NCI-H2107 treated with DMSO at 0.1 percent for 48 hours (cell line): Measurements from ENCODE around the gene FAM83C.

Experiments used
- DNase-seq: peaks from one replicate; lab custom pipeline; 2025; ENCODE audit not compliant: unreplicated experiment; lab: John Stamatoyannopoulos, UW

The FAM83C gene

DNA sequence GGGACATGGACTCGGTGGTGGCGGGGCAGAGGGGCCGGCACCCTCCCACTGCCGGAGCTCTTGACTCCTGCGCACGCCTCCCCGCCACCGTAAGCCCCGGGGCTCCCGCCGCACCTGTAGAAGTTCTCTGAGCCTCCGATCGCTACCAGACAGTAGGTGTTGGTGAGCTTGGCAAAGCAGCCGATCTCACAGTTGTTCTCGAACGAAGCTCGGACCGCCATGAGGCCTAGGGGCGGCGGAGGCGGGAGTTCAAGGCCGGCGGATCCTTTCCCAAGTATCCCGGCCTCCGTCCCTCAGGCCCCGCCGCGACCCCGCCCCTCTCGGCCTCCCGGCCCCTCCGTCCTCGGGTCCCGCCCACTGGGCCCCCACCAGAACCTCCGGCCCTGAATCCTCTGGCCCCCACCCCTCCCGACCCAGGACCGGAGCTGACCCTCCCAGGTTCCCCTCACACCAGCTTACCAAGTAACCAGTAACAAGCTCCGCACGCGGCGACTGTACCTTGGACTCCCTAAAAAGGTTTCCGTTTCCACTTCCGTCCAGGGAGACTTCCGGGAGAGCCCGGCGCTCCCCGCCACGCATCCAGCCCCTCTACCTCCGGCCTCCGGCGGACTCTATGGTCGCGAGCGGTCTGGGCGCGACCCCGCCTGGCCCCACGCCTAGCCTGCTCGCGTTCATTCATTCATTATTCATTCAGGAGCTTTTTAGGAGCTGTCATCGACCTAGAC lies 7.8 kb downstream of the FAM83C start, which contains the start of gene EIF6:
TSS of gene EIF6 (minus strand) at position 506 of the 725 bp plus-strand sequence. CDS start at position 221, 285 bp downstream.
- peak; percentile 36 for DNase-seq

DNA sequence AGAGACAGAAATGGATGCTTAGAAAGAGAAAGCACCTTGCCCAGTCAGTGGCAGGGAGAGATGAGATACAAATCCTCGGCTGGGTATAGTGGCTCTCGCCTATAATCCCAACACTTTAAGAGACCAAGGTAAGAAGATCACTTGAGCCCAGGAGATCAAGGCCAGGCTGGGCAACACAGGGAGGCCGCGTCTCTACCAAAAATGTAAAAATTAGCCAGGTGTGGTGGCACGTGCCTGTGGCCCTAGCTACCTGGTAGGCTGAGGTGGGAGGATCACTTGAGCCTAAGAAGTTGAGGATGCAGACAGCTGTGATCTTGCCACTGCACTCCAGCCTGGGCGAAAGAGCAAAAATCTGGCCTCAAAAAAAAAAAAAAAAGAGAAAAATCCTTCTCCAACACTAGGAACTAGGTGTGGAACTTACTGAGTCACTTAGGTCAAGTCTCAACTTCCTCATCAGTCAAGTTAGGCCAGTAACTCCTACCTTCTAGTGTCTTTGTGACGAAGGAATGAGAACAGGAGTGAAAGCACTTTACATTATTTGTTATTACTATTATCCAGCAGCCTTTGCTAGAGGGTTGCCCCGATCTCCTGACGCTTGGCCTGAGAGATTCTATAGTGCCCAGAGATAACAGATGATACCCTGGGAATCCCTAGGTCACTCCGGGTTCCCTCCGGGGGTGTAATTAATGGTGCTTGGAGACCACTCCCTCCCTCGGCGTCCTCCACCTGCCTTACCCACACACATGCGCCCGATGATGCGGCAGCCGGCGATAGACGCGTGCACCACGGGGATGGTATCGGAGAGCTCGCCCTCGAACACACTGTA lies 8.6 kb downstream of the FAM83C start:
- DNase-seq, result no peak

DNA sequence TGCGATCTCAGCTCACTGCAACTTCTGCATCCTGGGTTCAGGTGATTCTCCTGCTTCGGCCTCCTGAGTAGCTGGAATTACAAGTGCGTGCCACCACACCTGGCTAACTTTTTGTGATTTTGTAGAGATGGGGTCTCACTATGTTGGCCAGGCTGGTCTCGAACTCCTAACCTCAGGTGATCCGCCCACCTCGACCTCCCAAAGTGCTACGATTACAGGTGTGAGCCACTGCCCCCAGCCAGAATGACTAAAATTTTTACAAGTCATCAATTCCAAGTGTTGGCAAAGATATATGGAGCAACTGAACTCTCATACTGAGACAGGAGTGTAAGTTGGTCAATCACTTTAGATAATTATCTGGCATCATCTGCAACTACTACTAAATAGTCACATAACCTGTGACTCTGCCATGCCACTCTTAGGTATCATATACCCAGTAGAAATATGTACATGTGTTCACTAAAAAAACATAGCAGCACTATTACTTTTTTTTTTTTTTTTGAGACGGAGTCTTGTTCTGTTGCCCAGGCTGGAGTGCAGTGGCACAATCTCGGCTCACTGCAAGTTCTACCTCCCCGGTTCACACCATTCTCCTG lies 10.6 kb downstream of the FAM83C start:
- DNase-seq, result no peak

DNA sequence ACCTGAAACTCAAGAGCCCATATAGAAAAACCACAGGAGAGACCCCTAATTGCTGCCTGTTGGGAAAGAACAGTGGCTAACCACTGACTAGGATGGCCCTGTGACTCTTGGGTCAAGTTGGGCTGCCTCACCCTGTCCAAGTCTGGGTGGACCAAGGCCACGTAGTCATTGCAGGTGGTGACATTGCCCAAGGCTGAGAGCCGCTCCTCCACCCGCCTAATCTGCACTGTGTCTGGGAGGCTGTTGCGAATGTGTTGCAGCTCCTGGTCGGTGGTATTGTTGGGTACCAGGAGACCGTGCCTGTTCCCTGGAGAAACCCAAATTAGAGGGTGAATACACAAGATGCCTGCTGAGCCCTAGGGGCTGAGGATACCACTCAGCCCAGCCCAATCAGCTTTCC lies 11.7 kb downstream of the FAM83C start:
- no peak for DNase-seq

DNA sequence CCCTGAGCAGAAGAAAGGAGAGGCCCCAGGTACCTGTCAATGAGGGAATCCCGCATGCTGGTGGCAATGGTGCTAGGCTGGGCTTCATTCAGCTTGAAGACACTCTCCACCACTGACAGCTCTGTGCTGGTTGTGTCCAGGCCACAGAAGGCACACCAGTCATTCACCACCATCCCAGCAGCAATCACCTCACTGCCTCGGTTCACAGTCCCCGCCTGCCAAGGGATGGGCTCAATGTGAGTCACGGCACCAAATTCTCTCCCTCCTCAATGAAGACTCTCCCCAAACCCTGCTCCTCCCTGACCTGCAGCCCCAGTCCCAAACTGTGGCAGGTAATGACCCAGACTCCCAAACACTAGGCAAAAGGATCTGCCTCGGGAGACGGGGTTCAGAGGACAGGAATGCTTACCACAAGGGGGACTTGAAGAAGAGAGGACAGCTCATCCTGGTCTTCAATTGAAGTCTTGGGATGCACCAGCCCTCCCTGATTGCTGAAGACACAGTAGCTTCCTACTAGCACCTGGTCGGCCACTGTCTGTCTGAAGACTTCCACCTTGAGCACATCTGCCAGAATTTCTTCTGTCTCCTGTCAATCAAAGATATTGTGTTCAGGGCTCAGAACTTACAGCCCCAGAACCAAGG lies 12.6 kb downstream of the FAM83C start:
- DNase-seq, result no peak

DNA sequence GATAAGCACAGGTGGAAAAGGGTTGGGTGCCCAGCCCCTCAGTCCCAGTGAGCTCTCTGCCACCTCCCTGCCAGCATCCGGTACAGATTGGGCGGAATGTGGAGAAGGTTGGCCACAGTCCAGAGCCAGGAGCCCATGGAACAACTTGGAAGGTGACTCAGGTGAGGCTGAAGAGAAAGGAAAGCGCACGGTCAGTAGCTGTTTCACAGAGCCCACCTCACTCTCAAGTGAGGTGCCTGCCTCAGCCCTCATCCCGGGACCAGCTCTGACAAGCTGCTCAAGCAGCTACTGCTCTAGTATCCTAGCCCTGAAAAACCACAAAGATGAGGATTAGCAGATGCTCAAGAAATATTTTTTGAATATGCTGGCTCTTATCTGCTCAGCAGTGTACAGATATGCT lies 13.2 kb downstream of the FAM83C start:
- DNase-seq, result no peak

DNA sequence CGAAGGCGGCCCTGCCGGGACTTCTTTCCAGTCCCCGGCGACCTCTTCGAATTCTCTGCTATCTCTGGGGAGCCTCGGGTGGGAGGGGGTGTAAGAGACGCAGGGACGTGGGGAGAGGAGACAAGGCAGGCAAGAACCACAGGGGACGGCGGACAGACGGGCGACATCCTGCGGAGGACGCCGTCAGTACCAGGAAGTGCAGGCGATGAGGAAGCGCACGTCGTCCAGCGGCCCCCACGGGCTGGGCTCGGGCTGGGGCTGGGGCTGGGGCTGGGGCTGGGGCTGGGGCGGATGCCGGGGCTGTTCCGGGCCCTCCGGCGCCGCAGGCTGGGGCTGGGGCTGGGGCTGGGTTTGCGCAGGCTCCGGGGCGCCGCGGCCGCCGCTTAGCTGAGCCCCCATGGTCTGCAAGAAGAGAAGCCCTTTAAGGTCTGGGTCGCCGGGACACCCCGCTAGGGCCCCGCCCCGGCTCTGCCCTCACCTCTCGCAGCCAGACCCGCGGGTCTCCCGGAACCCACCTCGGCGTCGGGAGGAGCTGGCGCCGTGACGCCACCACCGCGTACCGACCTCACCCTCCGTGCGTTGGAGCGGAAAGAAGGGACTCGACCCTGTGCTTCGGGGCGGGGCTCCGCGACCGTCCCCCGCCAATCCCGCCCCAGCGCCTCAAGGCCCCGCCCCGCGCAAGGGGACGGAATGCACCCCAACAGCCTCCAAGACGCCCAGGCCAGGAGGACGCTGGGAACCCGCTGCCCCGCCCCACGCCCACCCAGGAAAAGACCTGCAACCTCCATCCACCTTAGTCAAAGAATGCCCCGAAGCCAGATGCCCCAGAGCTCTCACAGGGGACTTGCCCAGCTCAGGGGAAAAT lies 14.5 kb downstream of the FAM83C start, which contains the start of gene MMP24OS:
TSS of gene MMP24OS (minus strand) at position 592 of the 865 bp plus-strand sequence. CDS start at position 399, 193 bp downstream.
- peak; percentile 39 for DNase-seq

DNA sequence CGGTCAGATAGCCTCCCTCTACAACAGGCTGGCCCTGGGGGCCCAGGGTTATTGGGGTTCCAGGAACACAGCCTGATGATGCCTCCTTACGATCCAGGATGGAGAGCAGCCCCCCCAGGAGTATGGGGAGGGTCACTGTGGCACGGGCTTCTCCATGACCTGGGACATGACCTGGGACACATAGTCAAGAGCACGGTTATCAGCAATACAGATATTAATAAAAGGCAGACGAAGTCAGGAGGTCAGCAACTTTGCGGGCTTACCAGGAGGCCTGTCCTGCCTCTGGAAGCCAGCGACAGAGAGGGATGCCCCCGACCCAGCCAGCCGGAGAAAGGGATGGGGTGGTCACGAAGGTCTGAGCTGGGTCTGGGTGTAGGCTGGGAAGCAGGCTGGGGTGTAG lies 15.1 kb downstream of the FAM83C start:
- DNase-seq, result no peak

DNA sequence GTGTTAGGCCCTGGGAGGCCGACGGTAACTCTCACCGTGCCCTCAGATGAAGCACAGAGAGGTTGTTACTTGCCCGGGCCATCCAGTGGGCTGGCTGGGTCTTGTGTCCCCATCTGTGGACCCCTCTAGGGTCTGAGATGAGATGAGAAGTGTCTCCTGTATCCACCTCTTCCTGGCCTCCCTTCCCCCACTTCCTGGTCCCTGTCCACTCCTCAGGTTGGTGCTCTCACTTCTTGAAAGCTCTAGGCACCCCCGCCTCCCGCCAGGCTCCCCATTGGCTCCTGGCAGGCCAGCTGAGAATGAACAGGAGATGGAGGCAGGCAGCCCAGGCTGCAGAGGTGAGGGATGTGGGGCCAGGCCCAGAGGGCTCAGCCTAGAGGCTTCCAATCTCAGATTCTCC lies 15.8 kb downstream of the FAM83C start:
- no peak for DNase-seq

DNA sequence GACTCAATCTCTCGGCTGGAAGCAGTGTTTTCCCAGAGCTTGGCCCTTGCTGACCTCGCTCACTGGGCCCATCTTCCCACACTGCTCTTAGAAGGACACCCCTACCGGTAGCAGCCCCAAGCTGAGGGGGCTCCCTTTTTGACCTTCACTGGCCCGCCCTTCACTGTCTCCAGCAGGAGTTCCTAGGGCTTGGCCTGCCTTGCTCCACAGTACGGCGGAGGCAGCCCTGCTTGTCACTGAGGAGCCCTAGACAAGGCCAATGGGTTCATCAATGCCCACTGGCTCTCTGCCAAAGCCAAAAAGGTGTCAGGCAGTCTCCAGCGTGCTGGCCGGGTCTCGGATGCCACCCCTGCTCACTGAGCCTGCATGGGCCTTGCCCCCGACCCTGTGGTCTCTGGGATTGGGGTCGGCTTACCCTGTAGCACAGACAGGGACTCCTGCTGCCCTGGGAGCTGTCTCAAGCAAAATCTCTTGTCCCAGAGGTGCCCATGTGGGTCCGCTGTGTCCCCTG lies 16.4 kb downstream of the FAM83C start:
- no peak for DNase-seq

DNA sequence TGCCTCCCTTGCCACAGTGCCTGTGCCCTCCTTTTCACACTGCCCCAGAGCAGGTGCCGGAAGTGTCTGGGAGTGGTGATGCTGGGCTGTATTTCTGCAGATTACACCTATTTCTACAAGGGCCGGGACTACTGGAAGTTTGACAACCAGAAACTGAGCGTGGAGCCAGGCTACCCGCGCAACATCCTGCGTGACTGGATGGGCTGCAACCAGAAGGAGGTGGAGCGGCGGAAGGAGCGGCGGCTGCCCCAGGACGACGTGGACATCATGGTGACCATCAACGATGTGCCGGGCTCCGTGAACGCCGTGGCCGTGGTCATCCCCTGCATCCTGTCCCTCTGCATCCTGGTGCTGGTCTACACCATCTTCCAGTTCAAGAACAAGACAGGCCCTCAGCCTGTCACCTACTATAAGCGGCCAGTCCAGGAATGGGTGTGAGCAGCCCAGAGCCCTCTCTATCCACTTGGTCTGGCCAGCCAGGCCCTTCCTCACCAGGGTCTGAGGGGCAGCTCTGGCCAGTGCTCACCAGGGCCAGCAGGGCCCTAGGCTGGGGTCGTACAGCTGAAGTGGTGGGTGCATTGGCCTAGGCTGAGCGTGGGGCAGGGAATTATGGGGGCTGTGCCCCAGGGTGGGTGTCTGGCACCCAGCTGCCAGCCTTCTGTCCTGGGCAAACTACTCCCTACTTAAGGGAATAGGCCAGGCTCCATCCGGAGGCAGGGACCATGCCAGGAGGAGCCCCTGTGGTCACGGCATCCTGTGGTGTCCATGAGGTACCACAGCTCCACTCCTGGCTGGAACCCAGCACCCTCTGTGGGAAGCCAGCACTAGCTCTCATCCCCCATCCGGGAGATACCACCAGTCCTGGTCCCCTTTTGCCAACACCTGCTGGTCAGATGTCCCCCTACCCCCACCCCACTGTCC lies 17.8 kb downstream of the FAM83C start:
- no peak for DNase-seq

DNA sequence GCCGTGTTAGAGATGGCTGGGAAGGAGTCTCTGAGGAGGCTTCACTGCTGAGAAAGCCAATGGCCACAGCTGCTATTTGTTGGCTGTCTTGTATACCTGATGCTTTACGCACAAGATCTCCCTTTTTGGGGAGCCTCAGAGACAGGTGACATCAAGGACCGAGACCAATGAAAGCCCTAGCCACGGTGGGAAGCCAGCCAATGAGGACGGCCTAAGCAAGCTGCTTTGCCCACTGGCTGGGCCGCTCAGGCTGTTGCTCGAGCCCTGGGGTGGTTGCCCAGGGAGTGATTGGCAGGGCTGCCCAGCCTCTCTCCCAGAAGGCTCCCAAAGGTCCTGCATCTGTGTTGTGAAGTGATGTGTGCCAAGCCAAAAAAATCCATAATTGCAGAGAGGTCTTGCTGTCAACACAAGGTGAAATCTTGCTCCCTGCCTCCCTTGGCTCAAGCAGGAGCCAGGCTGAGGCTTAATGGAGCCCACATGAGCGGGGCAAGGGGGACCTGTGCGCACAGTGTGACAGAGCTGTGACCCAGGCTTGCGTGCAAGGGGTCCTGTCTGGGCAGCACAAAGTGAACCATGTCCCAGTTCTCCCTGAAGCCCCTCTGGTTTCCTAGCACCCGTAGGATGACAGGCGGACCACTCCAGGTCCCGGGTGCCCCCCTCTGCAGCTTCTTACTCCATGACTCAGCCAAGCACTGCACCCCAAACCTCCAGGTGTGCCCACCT lies 18.6 kb downstream of the FAM83C start:
- DNase-seq, result no peak

DNA sequence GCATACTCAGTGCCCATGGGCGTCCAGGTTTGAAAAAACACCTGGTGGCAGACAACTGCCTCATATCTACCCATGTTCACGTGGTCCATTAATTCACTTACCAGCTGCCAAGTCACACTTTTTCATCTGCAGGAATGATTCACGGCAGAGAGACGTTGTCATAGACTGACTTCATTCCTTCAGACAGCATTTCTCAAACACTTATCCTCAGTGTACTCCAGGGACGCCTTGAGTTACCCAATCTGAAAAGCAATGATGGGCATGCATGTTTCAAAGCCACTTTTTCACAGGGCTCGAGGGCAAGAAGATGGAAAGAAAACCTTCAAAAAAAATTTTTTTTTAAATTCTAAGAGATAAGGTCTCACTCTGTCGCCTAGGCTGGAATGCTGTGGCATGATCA lies 20.3 kb downstream of the FAM83C start:
- DNase-seq, result no peak

DNA sequence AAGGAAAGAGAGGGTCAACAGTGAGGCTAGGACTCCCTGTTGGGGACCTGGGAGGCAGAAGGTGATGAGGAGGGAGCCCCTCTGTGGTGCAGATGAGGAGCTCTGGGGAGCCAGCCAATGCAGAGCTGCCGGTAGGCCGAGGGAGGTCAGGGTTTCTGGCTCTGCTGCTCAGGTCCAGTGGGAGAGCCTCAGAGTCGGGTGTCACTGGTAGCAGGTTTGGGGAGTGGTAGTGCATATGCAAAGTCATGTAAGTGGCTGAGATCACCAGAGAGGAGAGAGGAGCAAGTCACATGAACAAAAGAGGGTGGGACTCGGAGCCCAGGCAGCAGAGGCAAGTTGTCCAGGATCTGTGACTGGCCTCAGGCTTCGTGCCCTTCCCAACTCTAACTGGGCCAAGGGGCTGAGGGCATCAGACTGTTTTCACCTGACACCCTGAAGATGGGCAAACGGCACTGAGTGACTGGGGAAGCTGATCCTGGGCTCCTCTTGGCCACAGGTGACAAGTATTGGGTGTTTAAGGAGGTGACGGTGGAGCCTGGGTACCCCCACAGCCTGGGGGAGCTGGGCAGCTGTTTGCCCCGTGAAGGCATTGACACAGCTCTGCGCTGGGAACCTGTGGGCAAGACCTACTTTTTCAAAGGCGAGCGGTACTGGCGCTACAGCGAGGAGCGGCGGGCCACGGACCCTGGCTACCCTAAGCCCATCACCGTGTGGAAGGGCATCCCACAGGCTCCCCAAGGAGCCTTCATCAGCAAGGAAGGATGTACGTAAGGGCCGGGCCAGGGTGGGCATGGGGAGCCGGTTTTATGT lies 20.9 kb downstream of the FAM83C start:
- no peak for DNase-seq

DNA sequence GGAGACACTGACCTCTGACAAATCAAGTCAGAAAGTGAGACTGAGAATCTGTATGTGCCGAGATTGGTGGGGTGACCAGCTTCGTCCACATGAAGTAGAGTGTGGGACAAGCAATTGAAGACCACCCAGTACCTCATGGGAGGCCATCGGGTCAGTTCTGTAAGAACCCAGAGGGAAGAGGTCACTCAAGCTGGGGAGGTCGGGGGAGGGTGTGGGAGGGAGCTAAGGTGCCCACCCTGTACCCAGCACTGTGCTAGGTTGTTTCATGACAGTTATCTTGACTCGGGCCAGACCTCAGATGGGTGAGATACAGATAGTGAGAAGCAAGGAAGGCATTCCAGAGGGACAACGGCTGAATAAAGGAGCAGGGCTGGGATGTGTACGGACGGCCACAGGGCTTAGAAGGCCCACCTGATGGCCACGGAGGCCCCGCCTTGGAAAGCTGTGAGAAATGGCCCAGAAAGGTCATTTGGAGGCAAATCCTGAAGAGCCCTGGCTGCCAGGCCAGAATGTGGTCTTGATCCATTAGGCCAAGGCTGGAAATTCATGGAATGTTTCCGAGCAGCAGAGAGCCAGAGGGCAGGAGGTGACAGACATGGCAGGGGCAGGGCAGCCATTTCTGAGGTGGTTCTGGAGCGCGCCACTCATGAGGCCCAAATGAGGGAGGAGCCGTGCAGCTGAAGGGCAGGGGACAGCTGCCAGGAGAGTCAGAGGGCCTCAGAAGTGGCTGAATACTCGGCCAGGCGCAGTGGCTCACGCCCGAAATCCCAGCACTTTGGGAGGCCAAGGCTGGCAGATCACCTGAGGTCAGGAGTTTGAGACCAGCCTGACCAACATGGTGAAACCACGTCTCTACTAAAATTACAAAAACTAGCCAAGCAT lies 22.0 kb downstream of the FAM83C start:
- DNase-seq, result no peak

DNA sequence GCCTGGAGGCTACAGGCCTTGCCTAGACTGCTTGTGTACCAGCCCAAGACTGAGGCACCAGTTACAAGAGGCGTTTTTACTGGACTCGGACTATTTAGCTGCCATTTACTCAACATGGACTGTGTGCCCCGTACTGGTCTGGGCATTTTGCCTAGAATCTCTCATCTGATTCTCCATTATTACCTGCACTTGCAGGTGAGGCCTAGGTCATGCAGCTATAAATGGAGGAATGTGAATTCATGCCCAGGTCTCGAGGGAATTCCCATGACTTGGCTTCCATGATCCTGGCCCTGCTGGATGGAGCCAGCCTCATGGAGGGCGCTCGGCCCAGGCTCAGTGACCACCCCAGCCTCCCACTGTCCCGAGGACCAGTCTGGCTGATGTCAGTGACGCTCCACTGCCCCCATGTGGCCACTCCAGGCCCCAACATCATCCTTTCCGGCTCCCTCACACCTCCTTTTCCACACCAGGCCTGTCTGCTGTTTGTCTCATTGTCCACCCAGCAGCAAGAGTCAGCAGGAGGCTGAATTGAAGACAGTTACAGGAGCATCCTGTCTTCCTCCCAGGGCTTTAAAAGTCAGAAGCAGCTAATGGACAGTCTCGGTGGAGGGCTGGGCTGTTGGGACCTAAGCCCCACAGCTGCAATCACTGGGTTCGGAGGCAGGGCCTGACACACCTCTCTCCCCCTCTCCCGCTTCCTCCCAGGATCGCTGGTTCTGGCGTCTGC lies 23.0 kb downstream of the FAM83C start:
- no peak for DNase-seq
